Ovary (tissue), 3 donors: Measurements from ENCODE around the gene ROBO1.

Experiments used
- CTCF ChIP-seq, 3 donors: fragments of 450-650 bp in 2 of 3; fragments of 200-600 bp in 1 of 3; IDR thresholded peaks; one replicate each; pipeline versions ENCODE4 v1.5.1 to v1.8.0; 2016 to 2022; ENCODE audit warnings: antibody characterized with exemption in 3 of 3, mild to moderate bottlenecking in 1 of 3
- EP300 ChIP-seq: sonication (generic); formaldehyde crosslinking; IDR thresholded peaks from one replicate; pipeline ENCODE4 v1.6.1; 2017; ENCODE audit warnings: antibody characterized with exemption
- POLR2A ChIP-seq: fragments of 450-650 bp; IDR thresholded peaks from one replicate; pipeline ENCODE4 v1.6.1; 2017; ENCODE audit warnings: antibody characterized with exemption, mild to moderate bottlenecking, moderate library complexity
- donor health status: DM: no; HTN: no; CAD: no.

- TF ChIP-seq POLR2A: no peak
- TF ChIP-seq CTCF (IDR thresholded peaks at IDR 0.05): no peak
- TF ChIP-seq EP300: no peak
Observed at GRCh38 chr3:78963771-78964170, 804.0 kb downstream of the ROBO1 start.
